HG03354 (cell line): ENCODE results near the gene LMNA.
"Not testable (repeated sequence)": the region's sequence is repeated elsewhere in the genome, so short reads cannot be mapped to it uniquely, and the experiment has no call there.

Experiments
- ATAC-seq: cut with Tn5 transposase; IDR thresholded peaks from one replicate; pipeline ENCODE4 v1.9.1; 2021; ENCODE audit warnings: mild to moderate bottlenecking; ENCODE audit not compliant: unreplicated experiment, poor library complexity, severe bottlenecking

LMNA gene

DNA sequence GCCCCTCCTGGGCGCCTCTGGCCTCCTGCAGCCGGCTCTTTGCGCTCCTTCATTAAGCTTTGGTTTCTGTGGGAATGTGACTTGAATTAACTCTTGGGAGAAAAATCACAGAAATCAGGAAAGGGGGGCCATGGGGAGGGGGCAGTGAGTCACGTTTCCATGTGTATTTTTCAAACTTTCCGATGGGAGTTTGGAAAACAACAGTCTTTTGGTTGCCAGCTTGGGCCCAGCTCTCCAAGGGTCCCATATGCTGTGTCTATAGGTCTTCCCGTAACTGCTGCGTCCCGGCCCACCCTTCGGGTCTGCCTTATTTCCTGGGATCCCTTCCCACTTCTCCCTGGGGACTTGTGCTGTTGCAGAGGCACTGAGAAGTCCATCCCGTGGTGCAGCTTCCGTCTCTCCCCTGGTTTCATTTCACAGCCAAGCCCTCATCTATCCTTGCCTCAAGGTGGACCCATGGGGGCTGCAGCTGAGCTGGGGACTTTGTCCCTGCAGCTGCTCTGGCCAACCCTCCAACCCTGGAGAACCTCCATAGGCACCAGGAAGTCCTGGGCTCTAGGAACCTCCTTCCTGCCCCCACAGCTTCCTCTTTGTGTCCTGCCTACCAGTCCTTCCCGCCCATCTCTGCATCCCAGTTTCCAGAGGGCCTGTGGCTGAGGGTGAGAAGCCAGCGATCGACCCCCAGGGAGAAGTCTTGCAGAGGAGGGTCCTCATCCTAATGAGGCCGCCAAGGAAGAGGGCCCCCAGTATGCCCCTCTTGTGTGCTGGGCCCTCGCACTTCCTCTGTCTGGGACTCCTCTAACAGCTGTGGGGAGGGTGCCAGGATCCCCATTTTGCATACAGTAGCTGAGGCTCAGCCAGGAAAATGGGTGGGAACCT, 11.6 kb upstream of the LMNA start:
- no peak for ATAC-seq

GRCh38 chr1:156103521-156103947, 11.0 kb upstream of the LMNA start:
- ATAC-seq: no peak

DNA sequence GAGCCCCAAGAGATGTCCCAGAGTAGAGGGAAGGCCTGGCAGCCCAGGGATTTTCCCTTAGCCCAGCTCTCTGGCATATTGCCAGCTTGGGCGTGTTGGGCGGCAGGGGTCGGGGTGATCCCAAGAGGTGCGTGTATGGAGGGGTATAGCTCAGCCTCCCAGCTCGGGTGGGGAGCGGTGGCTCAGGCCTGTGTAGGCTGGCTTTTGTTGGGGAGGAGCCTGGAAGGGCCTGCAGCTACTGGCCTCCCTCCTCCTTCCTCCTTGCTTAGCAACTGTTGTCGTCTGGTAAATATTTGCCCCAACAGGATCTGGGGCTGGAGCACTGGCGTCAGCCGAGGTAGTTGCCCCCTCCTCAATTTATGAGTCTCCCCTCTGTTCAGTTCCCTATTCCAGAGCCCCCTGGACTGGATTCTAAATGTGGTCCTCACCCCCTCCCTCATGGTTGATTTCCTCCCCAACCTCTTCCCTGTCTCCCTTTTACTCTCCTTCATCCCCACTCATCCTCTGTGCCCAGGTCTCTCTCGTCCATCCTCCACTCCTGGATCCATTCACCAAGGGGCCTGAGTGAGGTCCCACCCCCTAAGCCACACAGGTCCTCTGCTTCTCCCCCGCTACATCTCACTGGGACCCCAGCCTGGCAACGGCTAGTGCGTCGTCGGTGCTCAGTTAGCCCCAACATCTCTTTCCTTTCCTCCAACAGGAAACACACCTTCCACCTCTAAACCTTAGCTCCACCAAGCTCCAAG, 10.3 kb upstream of the LMNA start:
- no peak for ATAC-seq

GRCh38 chr1:156104861-156105832, 9.4 kb upstream of the LMNA start:
- no peak for ATAC-seq

DNA sequence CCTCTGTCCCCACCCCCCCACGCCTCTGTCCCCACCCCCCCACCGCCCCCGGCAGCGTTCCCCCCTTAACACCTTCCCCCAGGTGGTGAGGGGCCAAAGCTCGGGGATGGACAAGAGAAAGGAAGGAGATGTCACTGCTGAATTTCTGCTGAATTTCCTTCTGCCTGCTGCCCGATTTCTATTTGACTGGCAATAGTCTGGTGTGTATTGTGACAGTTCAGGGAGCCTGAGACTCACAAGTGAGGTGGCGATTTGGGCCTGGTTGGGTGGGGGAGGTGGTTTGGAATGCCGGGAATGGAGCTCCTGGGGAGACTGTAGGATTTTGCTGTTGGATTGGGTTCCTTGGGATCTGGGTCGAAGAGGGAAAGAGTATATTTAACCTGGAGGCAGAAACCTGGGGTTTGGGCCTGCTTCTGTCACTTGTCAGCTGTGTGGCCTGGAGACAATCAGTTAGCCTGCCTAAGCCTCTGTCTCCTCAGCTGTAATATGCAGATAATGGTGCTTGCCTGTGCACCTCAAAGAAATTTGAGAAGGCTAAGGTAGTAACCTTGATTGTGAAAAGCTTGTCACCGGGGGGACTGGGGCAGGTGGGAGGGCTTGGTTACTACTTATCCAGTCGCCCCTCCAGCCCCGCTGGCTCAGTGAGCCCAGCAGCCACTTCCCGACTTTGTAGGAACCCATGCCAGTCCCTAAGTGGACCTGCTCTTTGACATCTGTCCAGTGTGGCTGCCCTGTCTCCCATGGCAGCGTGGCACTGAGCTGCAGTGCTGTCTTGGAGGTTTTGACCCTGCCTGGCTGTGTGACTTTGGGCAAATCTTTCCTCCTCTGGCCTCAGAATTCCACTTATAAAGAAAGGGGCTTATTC, 7.7 kb upstream of the LMNA start:
- no peak for ATAC-seq

- no peak for ATAC-seq
Measured at GRCh38 chr1:156108057-156108456, 6.5 kb upstream of the LMNA start.

DNA sequence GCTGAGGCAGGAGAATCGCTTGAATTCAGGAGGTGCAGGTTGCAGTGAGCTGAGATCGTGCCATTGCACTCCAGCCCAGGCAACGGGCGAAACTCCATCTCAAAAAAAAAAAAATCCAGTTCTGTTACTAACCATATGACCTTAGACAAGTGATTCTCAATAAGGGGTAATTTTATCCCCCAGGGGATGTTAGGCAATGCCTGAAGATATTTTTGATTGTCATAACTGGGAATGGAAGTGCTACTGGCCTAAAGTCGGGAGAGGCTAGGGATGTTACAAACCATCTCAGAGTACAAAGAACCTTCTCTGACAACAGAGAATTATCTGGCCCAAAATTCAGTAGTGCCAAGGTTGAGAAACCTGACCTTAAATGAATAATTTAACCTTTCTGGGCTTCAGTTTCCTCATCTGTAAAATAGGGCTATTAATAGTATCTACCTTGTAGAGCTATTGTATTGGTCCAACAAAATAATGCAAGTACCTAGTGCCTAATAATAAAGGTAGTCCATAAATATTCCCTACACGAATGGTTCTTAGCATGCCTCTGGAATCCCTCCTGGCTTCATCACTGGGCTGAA, 5.8 kb upstream of the LMNA start:
- no peak for ATAC-seq

DNA sequence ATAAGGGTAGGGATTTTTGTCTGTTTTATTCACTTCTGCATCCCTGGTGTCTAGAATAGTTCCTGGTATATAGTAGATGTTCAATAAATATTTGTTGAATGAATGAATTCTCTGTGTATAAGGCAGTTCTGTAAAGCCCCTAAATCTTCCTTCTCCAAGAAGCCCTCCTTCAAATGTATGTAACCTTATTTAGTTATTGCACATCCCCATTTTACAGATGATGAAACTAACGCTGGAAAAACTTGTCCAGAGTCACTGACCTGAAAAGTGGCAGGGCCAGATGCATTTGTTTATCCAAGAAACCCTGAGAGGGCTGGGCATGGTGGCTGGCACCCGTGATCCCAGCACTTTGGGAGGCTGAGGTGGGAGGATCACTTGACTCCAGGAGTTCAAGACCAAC, 4.3 kb upstream of the LMNA start:
- no peak for ATAC-seq

GRCh38 chr1:156111355-156111962, 3.1 kb upstream of the LMNA start:
- ATAC-seq: no peak

GRCh38 chr1:156112276-156113137, 2.0 kb upstream of the LMNA start:
- no peak for ATAC-seq

DNA sequence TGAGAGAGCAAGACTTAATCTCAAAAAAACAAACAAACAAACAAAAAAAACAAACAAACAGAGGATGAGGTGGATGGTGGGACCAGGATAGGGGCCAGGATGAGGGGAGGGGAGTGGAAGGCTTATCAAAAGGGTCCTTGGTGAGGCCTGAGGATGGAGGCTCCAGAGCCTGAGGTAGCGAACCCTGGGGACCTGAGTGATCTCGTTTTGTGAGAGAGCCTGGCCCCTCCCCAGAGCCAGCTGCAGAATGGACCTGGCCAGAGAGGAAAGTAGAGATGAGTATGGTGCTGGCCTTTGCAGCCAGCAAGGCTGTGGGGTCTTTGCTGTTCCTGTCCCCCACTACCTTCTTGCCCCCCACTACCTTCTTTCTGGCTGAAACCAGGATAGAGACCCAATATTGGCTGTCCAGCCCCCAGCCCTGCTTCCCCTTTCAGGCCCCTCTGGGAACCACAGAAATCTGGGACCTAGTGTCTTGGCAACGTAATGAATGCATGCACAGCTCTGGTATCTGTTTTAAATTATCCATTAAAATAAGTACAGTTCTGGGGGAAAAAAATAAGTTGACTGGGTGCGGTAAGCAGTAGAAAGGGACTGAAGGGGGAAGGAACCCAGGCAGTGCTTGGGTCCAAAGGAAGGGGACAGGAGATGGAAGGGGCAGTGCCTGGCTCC, 1.1 kb upstream of the LMNA start:
- ATAC-seq: no peak

DNA sequence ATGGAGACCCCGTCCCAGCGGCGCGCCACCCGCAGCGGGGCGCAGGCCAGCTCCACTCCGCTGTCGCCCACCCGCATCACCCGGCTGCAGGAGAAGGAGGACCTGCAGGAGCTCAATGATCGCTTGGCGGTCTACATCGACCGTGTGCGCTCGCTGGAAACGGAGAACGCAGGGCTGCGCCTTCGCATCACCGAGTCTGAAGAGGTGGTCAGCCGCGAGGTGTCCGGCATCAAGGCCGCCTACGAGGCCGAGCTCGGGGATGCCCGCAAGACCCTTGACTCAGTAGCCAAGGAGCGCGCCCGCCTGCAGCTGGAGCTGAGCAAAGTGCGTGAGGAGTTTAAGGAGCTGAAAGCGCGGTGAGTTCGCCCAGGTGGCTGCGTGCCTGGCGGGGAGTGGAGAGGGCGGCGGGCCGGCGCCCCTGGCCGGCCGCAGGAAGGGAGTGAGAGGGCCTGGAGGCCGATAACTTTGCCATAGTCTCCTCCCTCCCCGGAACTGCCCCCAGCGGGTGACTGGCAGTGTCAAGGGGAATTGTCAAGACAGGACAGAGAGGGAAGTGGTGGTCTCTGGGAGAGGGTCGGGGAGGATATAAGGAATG, 505 bp downstream of the LMNA start:
- peak; percentile 13 for ATAC-seq

DNA sequence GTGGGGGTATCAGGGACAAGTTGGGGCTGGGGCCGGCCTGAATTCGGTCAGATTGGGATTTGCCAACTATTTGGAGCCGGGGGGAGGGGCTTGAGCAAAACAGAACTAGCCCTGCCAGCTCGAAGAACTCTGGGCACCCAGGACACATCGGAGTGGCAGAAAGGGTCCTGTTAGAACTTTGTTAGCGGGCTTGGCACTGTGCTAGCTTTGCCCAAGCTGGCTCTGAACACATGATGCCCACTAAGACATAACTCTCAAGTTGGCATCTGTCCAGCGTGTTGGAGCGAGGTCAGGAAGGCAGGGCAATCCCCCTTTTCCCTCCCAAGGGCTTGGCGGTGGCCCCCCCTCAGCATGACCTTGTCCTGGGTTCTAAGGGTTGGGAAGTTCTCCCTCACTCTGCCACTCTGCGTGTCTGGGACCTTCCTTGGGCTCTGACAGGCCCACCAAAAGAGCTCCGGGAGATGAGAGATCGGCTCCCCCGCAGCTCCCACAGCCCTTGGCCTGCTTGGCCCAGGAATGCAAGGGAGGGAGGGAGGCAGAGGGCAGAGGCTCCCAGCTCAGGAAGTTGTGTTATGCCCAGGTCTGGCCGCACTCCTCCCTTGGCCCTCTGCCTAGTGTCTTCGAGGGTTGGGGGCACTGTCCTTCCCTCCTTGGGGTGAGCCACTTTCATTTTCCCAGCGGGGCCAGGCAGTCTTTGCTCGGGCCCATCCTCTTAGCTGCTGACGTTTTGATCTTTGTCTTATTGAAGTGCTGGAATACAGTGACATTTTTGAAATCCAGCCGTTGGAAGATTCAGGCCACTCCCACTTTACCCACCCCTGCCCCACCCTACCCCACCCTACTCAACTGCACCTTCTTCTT, 1.2 kb downstream of the LMNA start:
- no peak for ATAC-seq

DNA sequence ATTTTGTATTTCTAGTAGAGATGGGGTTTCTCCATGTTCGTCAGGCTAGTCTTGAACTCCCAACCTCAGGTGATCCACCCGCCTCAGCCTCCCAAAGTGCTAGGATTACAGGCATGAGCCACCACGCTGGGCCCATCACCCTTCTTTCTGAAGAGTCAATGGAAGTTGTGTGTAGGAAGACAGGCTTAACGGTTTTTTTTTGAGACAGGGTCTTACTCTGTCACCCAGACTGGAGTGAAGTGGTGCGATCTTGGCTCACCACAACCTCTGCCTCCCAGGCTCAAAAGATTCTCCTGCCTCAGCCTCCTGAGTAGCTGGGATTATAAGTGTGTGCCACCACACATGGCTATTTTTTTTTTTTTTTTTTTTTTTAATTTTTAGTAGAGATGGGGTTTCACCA, 2.2 kb downstream of the LMNA start:
- ATAC-seq: not testable (repeated sequence)

- ATAC-seq: no peak
Measured at GRCh38 chr1:156117414-156118176, 3.1 kb downstream of the LMNA start.
